Measurements from ENCODE around the gene DLG2.

The DLG2 gene

GRCh38 chr11:84899134-84899533, 728.0 kb downstream of the DLG2 start:
- in situ Hi-C loops (cut with MboI; ENCODE audit: low sequenced_read_pairs, unreplicated experiment) = no loop called here
- TF ChIP-seq, protein P1, sequence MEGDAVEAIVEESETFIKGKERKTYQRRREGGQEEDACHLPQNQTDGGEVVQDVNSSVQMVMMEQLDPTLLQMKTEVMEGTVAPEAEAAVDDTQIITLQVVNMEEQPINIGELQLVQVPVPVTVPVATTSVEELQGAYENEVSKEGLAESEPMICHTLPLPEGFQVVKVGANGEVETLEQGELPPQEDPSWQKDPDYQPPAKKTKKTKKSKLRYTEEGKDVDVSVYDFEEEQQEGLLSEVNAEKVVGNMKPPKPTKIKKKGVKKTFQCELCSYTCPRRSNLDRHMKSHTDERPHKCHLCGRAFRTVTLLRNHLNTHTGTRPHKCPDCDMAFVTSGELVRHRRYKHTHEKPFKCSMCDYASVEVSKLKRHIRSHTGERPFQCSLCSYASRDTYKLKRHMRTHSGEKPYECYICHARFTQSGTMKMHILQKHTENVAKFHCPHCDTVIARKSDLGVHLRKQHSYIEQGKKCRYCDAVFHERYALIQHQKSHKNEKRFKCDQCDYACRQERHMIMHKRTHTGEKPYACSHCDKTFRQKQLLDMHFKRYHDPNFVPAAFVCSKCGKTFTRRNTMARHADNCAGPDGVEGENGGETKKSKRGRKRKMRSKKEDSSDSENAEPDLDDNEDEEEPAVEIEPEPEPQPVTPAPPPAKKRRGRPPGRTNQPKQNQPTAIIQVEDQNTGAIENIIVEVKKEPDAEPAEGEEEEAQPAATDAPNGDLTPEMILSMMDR (IDR thresholded peaks at IDR 0.05; ENCODE audit: borderline replicate concordance, control extremely low read depth, extremely low read depth, insufficient read depth, missing control alignments) = no peak
- DNase-seq (ENCODE audit: low spot score) = no peak

- TF ChIP-seq, protein P1 (IDR thresholded peaks at IDR 0.05; ENCODE audit: borderline replicate concordance, control extremely low read depth, extremely low read depth, insufficient read depth, missing control alignments) = no peak
- DNase-seq (ENCODE audit: low spot score) = no peak
- in situ Hi-C loops (cut with MboI; ENCODE audit: low sequenced_read_pairs, unreplicated experiment) = no loop called here
Observed at GRCh38 chr11:84894666-84895065, 732.5 kb downstream of the DLG2 start.

GRCh38 chr11:84890676-84891075, 736.5 kb downstream of the DLG2 start:
- in situ Hi-C loops (cut with MboI; ENCODE audit: low sequenced_read_pairs, unreplicated experiment) = no loop called here
- TF ChIP-seq, protein P1 (IDR thresholded peaks at IDR 0.05; ENCODE audit: borderline replicate concordance, control extremely low read depth, extremely low read depth, insufficient read depth, missing control alignments) = no peak
- DNase-seq (ENCODE audit: low spot score) = no peak

GRCh38 chr11:84889556-84889955, 737.6 kb downstream of the DLG2 start:
- no peak for DNase-seq (ENCODE audit: low spot score)
- TF ChIP-seq, protein P1 (IDR thresholded peaks at IDR 0.05; ENCODE audit: borderline replicate concordance, control extremely low read depth, extremely low read depth, insufficient read depth, missing control alignments) = no peak
- in situ Hi-C loops (cut with MboI; ENCODE audit: low sequenced_read_pairs, unreplicated experiment) = no loop called here

- in situ Hi-C loops (cut with MboI; ENCODE audit: low sequenced_read_pairs, unreplicated experiment) = no loop called here
- DNase-seq (ENCODE audit: low spot score) = no peak
- TF ChIP-seq, protein P1 (IDR thresholded peaks at IDR 0.05; ENCODE audit: borderline replicate concordance, control extremely low read depth, extremely low read depth, insufficient read depth, missing control alignments) = no peak
Observed at GRCh38 chr11:84887055-84887629, 740.0 kb downstream of the DLG2 start.

DNA sequence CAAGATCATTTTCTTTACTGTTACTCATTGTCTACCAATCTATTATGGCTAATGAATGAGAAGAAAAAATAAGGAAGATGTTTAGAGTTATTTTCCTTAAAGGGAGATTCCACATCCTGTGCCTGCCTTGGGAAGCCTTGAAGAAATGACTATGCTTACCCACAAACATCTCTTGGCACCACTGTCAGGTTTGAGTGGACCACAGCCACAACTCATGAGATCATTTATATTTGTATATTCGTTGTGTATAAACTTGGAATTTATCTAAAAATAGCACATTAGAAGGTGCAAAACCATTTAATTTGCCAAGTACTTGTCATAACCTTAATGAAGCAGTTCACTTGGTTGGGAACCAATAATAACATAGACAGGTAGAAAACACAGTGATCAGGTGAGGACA, 740.8 kb downstream of the DLG2 start:
- in situ Hi-C loops (cut with MboI; ENCODE audit: low sequenced_read_pairs, unreplicated experiment) = no loop called here
- DNase-seq (ENCODE audit: low spot score) = no peak
- TF ChIP-seq, protein P1 (IDR thresholded peaks at IDR 0.05; ENCODE audit: borderline replicate concordance, control extremely low read depth, extremely low read depth, insufficient read depth, missing control alignments) = no peak
